HepG2 (cell line): Measurements from ENCODE around the gene COA5. TPM values are rescaled to one million over a fixed set of nuclear protein-coding genes. Genes with fewer than 3 reads are reported as not detected.

Source experiments
- AKAP8 ChIP-seq: sonication (generic); formaldehyde crosslinking; IDR thresholded peaks from 2 replicates; pipeline ENCODE4 v1.5.1; 2020; ENCODE audit warnings: mild to moderate bottlenecking, missing genetic modification reagents
- FOSL1 ChIP-seq: sonication (generic); formaldehyde crosslinking; IDR thresholded peaks from 2 replicates; pipeline ENCODE4 v1.9.0; 2021; ENCODE audit warnings: missing genetic modification reagents, borderline replicate concordance
- SNAPC4 ChIP-seq: sonication (generic); formaldehyde crosslinking; IDR thresholded peaks from 2 replicates; pipeline ENCODE4 v1.4.0; 2020; ENCODE audit warnings: mild to moderate bottlenecking, missing genetic modification reagents
- SNAPC5 ChIP-seq: sonication (generic); formaldehyde crosslinking; IDR thresholded peaks from 2 replicates; pipeline ENCODE4 v1.8.1; 2023; ENCODE audit warnings: mild to moderate bottlenecking, missing genetic modification reagents, borderline replicate concordance
- TFAP4 ChIP-seq: sonication (generic); IDR thresholded peaks from 2 replicates; pipeline ENCODE4 v1.6.1; 2016; ENCODE audit warnings: low read depth, borderline replicate concordance
- U2AF1 ChIP-seq: fragments of 200-400 bp; formaldehyde crosslinking; optimal IDR thresholded peaks from 2 replicates; pipeline ENCODE3; 2017; ENCODE audit warnings: mild to moderate bottlenecking, low read depth, low read length
- ZBTB4 ChIP-seq: sonication (generic); formaldehyde crosslinking; IDR thresholded peaks from 2 replicates; pipeline ENCODE4 v1.4.0; 2020; ENCODE audit warnings: missing genetic modification reagents, mild to moderate bottlenecking, borderline replicate concordance
- ZNF317 ChIP-seq: sonication (generic); formaldehyde crosslinking; IDR thresholded peaks from 2 replicates; pipeline ENCODE4 v1.5.0; 2020; ENCODE audit warnings: mild to moderate bottlenecking, missing genetic modification reagents
- ZNF337 ChIP-seq: sonication (generic); formaldehyde crosslinking; IDR thresholded peaks from 2 replicates; pipeline ENCODE4 v1.5.1; 2020; ENCODE audit warnings: missing genetic modification reagents, low read depth, mild to moderate bottlenecking, borderline replicate concordance
- ZNF501 ChIP-seq: sonication (generic); formaldehyde crosslinking; IDR thresholded peaks from 2 replicates; pipeline ENCODE4 v1.5.1; 2020; ENCODE audit warnings: mild to moderate bottlenecking, moderate library complexity, missing genetic modification reagents
- ZNF577 ChIP-seq: sonication (generic); formaldehyde crosslinking; IDR thresholded peaks from 2 replicates; pipeline ENCODE4 v1.4.0; 2020; ENCODE audit warnings: mild to moderate bottlenecking, low read depth, missing genetic modification reagents, borderline replicate concordance
- ZNF614 ChIP-seq: IDR thresholded peaks from 2 replicates; pipeline ENCODE4 v1.6.1; 2018; ENCODE audit warnings: missing biosample characterization, missing genetic modification reagents, inconsistent platforms, borderline replicate concordance
- ZNF740 ChIP-seq: sonication (generic); formaldehyde crosslinking; IDR thresholded peaks from 2 replicates; pipeline ENCODE4 v1.4.0; 2020; ENCODE audit warnings: missing genetic modification reagents
- ZSCAN30 ChIP-seq: sonication (generic); formaldehyde crosslinking; IDR thresholded peaks from 2 replicates; pipeline ENCODE4 v1.5.0; 2020; ENCODE audit warnings: mild to moderate bottlenecking, missing genetic modification reagents
- ZUFSP ChIP-seq: sonication (generic); formaldehyde crosslinking; IDR thresholded peaks from 2 replicates; pipeline ENCODE4 v1.9.0; 2021; ENCODE audit warnings: missing genetic modification reagents, mild to moderate bottlenecking, borderline replicate concordance
- polyA plus RNA-seq, 8 experiments: library from polyadenylated mRNA; depleted of rRNA in 3 of 8; stranded (reverse) in 7 of 8; unstranded in 1 of 8; fragments of >200 nt; fragmentation: Illumina TruSeq in 4 of 8; extraction: Trizol in 4 of 8; gene quantifications; 2 replicates each; pipeline versions ENCODE4 v1.2.1 to v1.2.3, GENCODE V29; 2011 to 2016; ENCODE audit warnings: low read depth in 4 of 8, missing spikeins in 1 of 8, mixed read lengths in 1 of 8; ENCODE audit not compliant: insufficient read depth in 1 of 8
- total RNA-seq, 5 experiments: library from RNA; depleted of rRNA; stranded (reverse); fragments of >200 nt; fragmentation: Illumina TruSeq; extraction: Trizol; gene quantifications; 2 replicates each; pipeline ENCODE4 v1.2.3, GENCODE V29; 2016; ENCODE audit warnings: low read depth in 1 of 5

COA5 gene
- total and polyA plus RNA-seq, 2 of the 13 experiments (the other 11 are each of a cell fraction or from before 2014, with no cell fraction given), result 43.6 to 64.5 TPM

- TF ChIP-seq ZNF577 (no peak), U2AF1 (peak; percentile 98), ZBTB4 (peak; percentile 75), ZUFSP (CRISPR knock-in tag) (no peak), ZNF614 (CRISPR knock-in tag) (peak; percentile 89; the same call in 1 of the 2 replicates), ZNF501 (CRISPR knock-in tag) (peak; percentile 99), ZNF317 (CRISPR knock-in tag) (peak; percentile 82), ZSCAN30 (CRISPR knock-in tag) (peak; percentile 98; the same call in 1 of the 2 replicates), AKAP8 (CRISPR knock-in tag) (peak; percentile 30; the same call in 1 of the 2 replicates), ZNF740 (CRISPR knock-in tag) (peak; percentile 16; the same call in 1 of the 2 replicates), FOSL1 (CRISPR knock-in tag) (0 out of 2 replicates have a peak, but pooled peaks have one; percentile 22), TFAP4 (peak; percentile 36; the same call in 1 of the 2 replicates), ZNF337 (CRISPR knock-in tag) (peak; percentile 99), SNAPC5 (CRISPR knock-in tag) (0 out of 2 replicates have a peak, but pooled peaks have one; percentile 50), SNAPC4 (CRISPR knock-in tag) (peak; percentile 78)
Measured at GRCh38 chr2:98608116-98608961, at the start of gene COA5, which contains the start of gene UNC50 (continued).
